ENCODE results near the gene ADAMTS3.

Gene ADAMTS3

DNA sequence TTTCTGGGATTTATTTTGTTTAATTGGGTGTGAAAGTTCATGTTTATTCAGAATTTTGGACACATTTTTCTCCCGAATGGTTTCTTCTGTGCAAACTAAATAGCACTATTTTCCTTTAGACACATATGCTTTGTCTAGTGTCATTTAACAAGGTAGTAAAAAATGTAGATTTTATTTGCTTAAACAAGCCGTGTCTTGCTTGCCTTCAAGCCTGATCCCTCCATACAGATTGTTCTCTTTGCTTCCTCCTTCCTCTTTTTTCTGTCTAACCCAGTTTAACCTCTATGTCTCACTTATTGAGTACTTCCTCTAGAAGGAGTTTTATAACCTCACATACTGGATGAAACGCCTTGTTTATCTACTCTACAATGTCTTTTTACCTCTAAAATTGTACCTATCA, 325.4 kb downstream of the ADAMTS3 start:
- 74 to 78% methylated on average over 2 of the region's 3 CpGs for whole genome bisulfite sequencing, 2 experiments (ENCODE audit: insufficient coverage in 2 of 2)
- no peak overlapping the region for H3K4me3 ChIP-seq (ENCODE audit: extremely low read depth, insufficient read depth, low read length, poor library complexity, severe bottlenecking)
- no peaks in the 10 kb centered on the region for H3K9me3 ChIP-seq (ENCODE audit: control insufficient read depth, low read length)
- H3K4me1 ChIP-seq (ENCODE audit: control insufficient read depth, insufficient read depth, low read length, poor library complexity, severe bottlenecking): no peaks in the 10 kb centered on the region
- H3K27ac ChIP-seq (ENCODE audit: low read depth, low read length, severe bottlenecking): no peak overlapping the region
- no peaks in the 10 kb centered on the region for H3K36me3 ChIP-seq (ENCODE audit: control insufficient read depth, insufficient read depth, low read length)

DNA sequence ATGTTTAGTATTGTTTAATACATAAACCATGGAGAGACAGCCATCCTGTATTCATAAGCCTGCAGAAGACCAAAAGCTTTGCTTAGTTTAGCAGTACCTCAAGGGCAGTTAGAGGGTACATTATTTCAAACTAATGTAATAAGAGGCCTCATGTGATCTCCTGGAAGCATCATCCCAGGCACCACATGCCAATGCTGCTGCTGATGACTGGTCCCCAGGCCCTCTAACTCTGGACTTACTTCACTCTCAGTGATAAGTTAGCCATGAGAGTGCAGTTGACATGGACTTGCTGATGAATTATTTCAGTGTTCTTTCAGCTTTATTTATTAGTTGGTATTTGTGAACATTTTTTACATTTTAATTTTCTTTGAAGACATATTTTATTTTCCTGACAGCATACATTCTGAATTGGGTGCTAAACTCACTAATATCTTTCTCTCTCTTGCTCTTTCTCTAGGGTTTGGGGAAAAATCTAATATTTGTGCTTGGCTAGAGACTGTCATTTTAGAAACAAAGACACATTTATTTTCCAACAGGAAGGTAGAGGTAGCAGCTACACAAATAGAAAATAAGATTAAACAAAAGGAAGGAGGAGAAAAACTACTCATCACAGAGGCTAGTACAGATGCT, 329.4 kb downstream of the ADAMTS3 start:
- H3K4me3 ChIP-seq (ENCODE audit: extremely low read depth, insufficient read depth, low read length, poor library complexity, severe bottlenecking): no peak overlapping the region
- no peaks in the 10 kb centered on the region for H3K9me3 ChIP-seq (ENCODE audit: control insufficient read depth, low read length)
- H3K36me3 ChIP-seq (ENCODE audit: control insufficient read depth, insufficient read depth, low read length): no peaks in the 10 kb centered on the region
- H3K27ac ChIP-seq (ENCODE audit: low read depth, low read length, severe bottlenecking): no peak overlapping the region
- no peaks in the 10 kb centered on the region for H3K4me1 ChIP-seq (ENCODE audit: control insufficient read depth, insufficient read depth, low read length, poor library complexity, severe bottlenecking)

Measured in mesodermal cell (in vitro differentiated cells).